Gastrocnemius medialis (tissue), 4 donors: ENCODE measurements around the gene PPP1R12B. TPM values are rescaled to one million over a fixed set of nuclear protein-coding genes. Genes with fewer than 3 reads are reported as not detected.

ENCODE experiments used
- ATAC-seq, 2 donors: fragments of 150-250 bp; one replicate each; pipeline ENCODE4 v1.9.1; 2016
- DNase-seq, 2 donors: peaks; one replicate each; pipeline ENCODE4 v3.0.0-alpha.2; 2019
- H3K27ac ChIP-seq, 4 donors: fragments of 200-600 bp; sonication (generic); 1 replicate in 1 of 4; 2 replicates in 3 of 4; pipeline ENCODE4 v1.5.1; 2016 to 2018; ENCODE audit warnings: mild to moderate bottlenecking in 2 of 4, moderate library complexity in 1 of 4
- H3K27me3 ChIP-seq, 3 donors: fragments of 200-600 bp; sonication (generic) in 2 of 3; 1 replicate in 1 of 3; 2 replicates in 2 of 3; pipeline versions ENCODE4 v1.5.1 to v1.6.0; 2016 to 2019; ENCODE audit warnings: mild to moderate bottlenecking in 1 of 3, moderate library complexity in 1 of 3
- H3K36me3 ChIP-seq, 2 donors: fragments of 200-600 bp; sonication (generic) in 1 of 2; one replicate each; pipeline ENCODE4 v1.5.1; 2017 to 2018
- H3K4me1 ChIP-seq, 2 donors: fragments of 200-600 bp; sonication (generic) in 1 of 2; one replicate each; pipeline ENCODE4 v1.5.1; 2016 to 2017; ENCODE audit warnings: mild to moderate bottlenecking in 2 of 2
- H3K4me3 ChIP-seq, 4 donors: fragments of 200-600 bp; sonication (generic) in 3 of 4; 1 replicate in 1 of 4; 2 replicates in 3 of 4; pipeline ENCODE4 v1.5.1; 2016 to 2019; ENCODE audit warnings: mild to moderate bottlenecking in 2 of 4
- H3K9me3 ChIP-seq, 3 donors: fragments of 200-600 bp; sonication (generic) in 2 of 3; 1 replicate in 1 of 3; 2 replicates in 2 of 3; pipeline ENCODE4 v1.5.1; 2016 to 2019
- POLR2A ChIP-seq, 2 donors: fragments of 450-650 bp; IDR thresholded peaks; one replicate each; pipeline ENCODE4 v1.6.1; 2017; ENCODE audit warnings: antibody characterized with exemption in 2 of 2, mild to moderate bottlenecking in 2 of 2, moderate library complexity in 2 of 2
- in situ Hi-C, 4 donors: fragments of 200-750 bp; cut with MboI; loops; one replicate each; pipeline versions ENCODE4 v1.15.0 to v1.8.0; 2017; ENCODE audit warnings: low sequenced_read_pairs in 4 of 4
- intact Hi-C: fragments of 100-400 bp; cut with DNase I; formaldehyde crosslinking; loops from one replicate; pipeline ENCODE4 v1.15.1; 2023; ENCODE audit warnings: low total_unique reads
- total RNA-seq, 4 donors: library from RNA; depleted of rRNA; stranded (reverse); fragments of >200 nt; gene quantifications; one replicate each; pipeline versions ENCODE4 v1.1.0 to v1.2.3, GENCODE V29; 2016
- TF ChIP-seq, protein P1 (sequence below), 5 experiments: fragments of 450-650 bp in 3 of 5; fragments of 200-600 bp in 2 of 5; sonication (generic) in 2 of 5; IDR thresholded peaks in 4 of 5; conservative IDR thresholded peaks in 1 of 5; 1 replicate in 4 of 5; 2 replicates in 1 of 5; pipeline ENCODE4 v1.5.1; 2016 to 2019; ENCODE audit warnings: antibody characterized with exemption in 5 of 5, mild to moderate bottlenecking in 3 of 5, moderate library complexity in 3 of 5

PPP1R12B gene
- total RNA-seq, 4 donors from 2014 or later, result 127 to 207 (median 139) TPM

- TF ChIP-seq, protein P1, sequence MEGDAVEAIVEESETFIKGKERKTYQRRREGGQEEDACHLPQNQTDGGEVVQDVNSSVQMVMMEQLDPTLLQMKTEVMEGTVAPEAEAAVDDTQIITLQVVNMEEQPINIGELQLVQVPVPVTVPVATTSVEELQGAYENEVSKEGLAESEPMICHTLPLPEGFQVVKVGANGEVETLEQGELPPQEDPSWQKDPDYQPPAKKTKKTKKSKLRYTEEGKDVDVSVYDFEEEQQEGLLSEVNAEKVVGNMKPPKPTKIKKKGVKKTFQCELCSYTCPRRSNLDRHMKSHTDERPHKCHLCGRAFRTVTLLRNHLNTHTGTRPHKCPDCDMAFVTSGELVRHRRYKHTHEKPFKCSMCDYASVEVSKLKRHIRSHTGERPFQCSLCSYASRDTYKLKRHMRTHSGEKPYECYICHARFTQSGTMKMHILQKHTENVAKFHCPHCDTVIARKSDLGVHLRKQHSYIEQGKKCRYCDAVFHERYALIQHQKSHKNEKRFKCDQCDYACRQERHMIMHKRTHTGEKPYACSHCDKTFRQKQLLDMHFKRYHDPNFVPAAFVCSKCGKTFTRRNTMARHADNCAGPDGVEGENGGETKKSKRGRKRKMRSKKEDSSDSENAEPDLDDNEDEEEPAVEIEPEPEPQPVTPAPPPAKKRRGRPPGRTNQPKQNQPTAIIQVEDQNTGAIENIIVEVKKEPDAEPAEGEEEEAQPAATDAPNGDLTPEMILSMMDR (IDR thresholded peaks at IDR 0.05 in 4 of 5, conservative IDR thresholded peaks at IDR 0.05 in 1 of 5), result no peak
- no peak for TF ChIP-seq POLR2A (IDR thresholded peaks at IDR 0.05)
- Histone ChIP-seq H3K4me1 (peaks cover 42 to 50% of the 10 kb centered on the region in 2 donors), H3K9me3 (no peaks in the 10 kb centered on the region), H3K27ac (peak overlapping the region; percentile 30 to 97 (median 97)), H3K27me3 (no peaks in the 10 kb centered on the region), H3K36me3 (no peaks in the 10 kb centered on the region), H3K4me3 (no peak overlapping the region)
- ATAC-seq (no peak), DNase-seq (no peak)
- intact Hi-C loops, result no loop called here
- in situ Hi-C loops, result no loop called here
These were observed 7.5 kb downstream of the PPP1R12B start for GRCh38 chr1:202355944-202356553.

DNA sequence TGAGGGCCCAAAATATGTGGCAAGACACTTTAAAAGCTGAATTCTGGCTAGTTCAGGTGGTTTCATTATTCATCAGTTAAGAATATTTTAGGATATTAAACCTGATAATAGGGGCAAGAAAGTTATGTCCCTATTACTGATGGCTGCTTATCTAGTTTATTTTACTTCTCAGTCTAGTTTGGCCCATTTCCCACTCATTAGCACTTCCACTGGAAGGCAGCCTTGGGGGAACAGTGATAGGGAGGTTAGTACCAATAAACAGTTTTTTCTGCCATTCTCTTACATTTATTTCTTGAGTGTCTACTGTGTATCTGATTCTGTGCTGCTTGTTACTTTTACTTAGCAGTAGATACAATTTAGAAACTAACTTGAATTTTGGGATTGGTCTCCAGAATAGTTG is 9.0 kb downstream of the PPP1R12B start:
- Histone ChIP-seq H3K4me3 (no peak overlapping the region), H3K36me3 (no peaks in the 10 kb centered on the region), H3K27me3 (no peaks in the 10 kb centered on the region), H3K9me3 (no peaks in the 10 kb centered on the region), H3K27ac (peak overlapping the region; percentile 53 to 97 (median 97)), H3K4me1 (peaks cover 33 to 44% of the 10 kb centered on the region in 2 donors)
- ATAC-seq (no peak), DNase-seq (no peak)
- TF ChIP-seq, protein P1 (IDR thresholded peaks at IDR 0.05 in 4 of 5, conservative IDR thresholded peaks at IDR 0.05 in 1 of 5), result no peak
- no peak for TF ChIP-seq POLR2A (IDR thresholded peaks at IDR 0.05)
- intact Hi-C loops (no loop called here), in situ Hi-C loops (no loop called here)

GRCh38 chr1:202361224-202361623 is 12.7 kb downstream of the PPP1R12B start:
- TF ChIP-seq POLR2A (IDR thresholded peaks at IDR 0.05), result no peak
- TF ChIP-seq, protein P1 (IDR thresholded peaks at IDR 0.05 in 4 of 5, conservative IDR thresholded peaks at IDR 0.05 in 1 of 5), result no peak
- in situ Hi-C loops (no loop called here), intact Hi-C loops (no loop called here)
- H3K36me3 ChIP-seq, result no peaks in the 10 kb centered on the region
- H3K9me3 ChIP-seq, result no peaks in the 10 kb centered on the region
- H3K27me3 ChIP-seq, result no peaks in the 10 kb centered on the region
- ATAC-seq (no peak), DNase-seq (no peak)
- H3K4me1 ChIP-seq, result peaks cover 40 to 45% of the 10 kb centered on the region in 2 donors
- no peak overlapping the region for H3K4me3 ChIP-seq
- peak overlapping the region in 2 of 4 donors; percentile 61 to 97 for H3K27ac ChIP-seq

GRCh38 chr1:202361701-202362100 is 13.2 kb downstream of the PPP1R12B start:
- ATAC-seq (no peak), DNase-seq (no peak)
- peak overlapping the region; percentile 5 to 97 (median 43) for H3K27ac ChIP-seq
- H3K36me3 ChIP-seq, result no peaks in the 10 kb centered on the region
- TF ChIP-seq POLR2A (IDR thresholded peaks at IDR 0.05), result no peak
- TF ChIP-seq, protein P1 (IDR thresholded peaks at IDR 0.05 in 4 of 5, conservative IDR thresholded peaks at IDR 0.05 in 1 of 5), result no peak
- in situ Hi-C loops, result no loop called here
- intact Hi-C loops, result no loop called here
- H3K27me3 ChIP-seq, result no peaks in the 10 kb centered on the region
- H3K4me1 ChIP-seq, result peaks cover 42 to 45% of the 10 kb centered on the region in 2 donors
- no peaks in the 10 kb centered on the region for H3K9me3 ChIP-seq
- no peak overlapping the region for H3K4me3 ChIP-seq

- ATAC-seq (no peak), DNase-seq (no peak)
- TF ChIP-seq, protein P1 (IDR thresholded peaks at IDR 0.05 in 4 of 5, conservative IDR thresholded peaks at IDR 0.05 in 1 of 5), result no peak
- TF ChIP-seq POLR2A (IDR thresholded peaks at IDR 0.05), result no peak
- in situ Hi-C loops (no loop called here), intact Hi-C loops (no loop called here)
- Histone ChIP-seq H3K4me1 (peaks cover 45 to 48% of the 10 kb centered on the region in 2 donors), H3K27me3 (no peaks in the 10 kb centered on the region), H3K27ac (peak overlapping the region; percentile 5 to 97 (median 43)), H3K4me3 (no peak overlapping the region), H3K36me3 (no peaks in the 10 kb centered on the region), H3K9me3 (no peaks in the 10 kb centered on the region)
These were observed 13.7 kb downstream of the PPP1R12B start for GRCh38 chr1:202362212-202362611.
